Panc1 (cell line): ENCODE results near the gene SH3TC1. TPM values are rescaled to one million over a fixed set of nuclear protein-coding genes. Genes with fewer than 3 reads are reported as not detected.

Source experiments
- ATAC-seq: fragments of 200-7000 bp; cut with Tn5 transposase; 2 replicates; pipeline ENCODE4 v1.9.1; 2020; ENCODE audit warnings: mild to moderate bottlenecking, moderate library complexity
- BruUV-seq: library from RNA; stranded (reverse); fragments of 400-500 nt; replicated peaks from 2 replicates; lab custom pipeline; 2021; lab: Mats Ljungman, UMichigan
- CTCF ChIA-PET: fragments of 300-600 bp; sonication (Branson Sonifier 250); formaldehyde crosslinking; loops from one replicate; lab custom pipeline; 2022; ENCODE audit warnings: antibody characterized with exemption; lab: Charles Lee
- POLR2A ChIA-PET: fragments of 300-600 bp; sonication (Branson Sonifier 250); formaldehyde crosslinking; loops from one replicate; lab custom pipeline; 2022; ENCODE audit warnings: antibody characterized with exemption; lab: Charles Lee
- DNase-seq: peaks from one replicate; pipeline ENCODE4 v3.0.0-alpha.2; 2010; ENCODE audit warnings: low read depth, low spot score
- H3K27ac ChIP-seq: 2 replicates; pipeline ENCODE4 v1.5.1; 2011; ENCODE audit warnings: mild to moderate bottlenecking, low read length, inconsistent platforms
- H3K27me3 ChIP-seq: fragments of 200-500 bp; sonication (Bioruptor generic); 2 replicates; pipeline ENCODE4 v1.6.0; 2014; ENCODE audit warnings: low read length, inconsistent platforms; ENCODE audit not compliant: control insufficient read depth, insufficient read depth
- H3K36me3 ChIP-seq: fragments of 200-500 bp; sonication (Bioruptor generic); 2 replicates; pipeline ENCODE4 v1.5.1; 2014; ENCODE audit warnings: inconsistent platforms, mild to moderate bottlenecking, low read length, moderate library complexity; ENCODE audit not compliant: control insufficient read depth, insufficient read depth
- H3K4me1 ChIP-seq: 2 replicates; pipeline ENCODE4 v1.5.1; 2011; ENCODE audit warnings: inconsistent platforms, mild to moderate bottlenecking, low read length, moderate library complexity; ENCODE audit not compliant: control insufficient read depth, insufficient read depth
- H3K4me3 ChIP-seq, 2 experiments: 2 replicates each; pipeline ENCODE4 v1.5.1; 2011 to 2012; ENCODE audit warnings: low read depth in 2 of 2, low read length in 2 of 2, mild to moderate bottlenecking in 2 of 2, inconsistent platforms in 1 of 2, moderate library complexity in 1 of 2
- H3K9me3 ChIP-seq: fragments of 200-500 bp; sonication (Bioruptor generic); 2 replicates; pipeline ENCODE4 v1.5.1; 2014; ENCODE audit warnings: low read depth, mild to moderate bottlenecking, inconsistent platforms, low read length, moderate library complexity; ENCODE audit not compliant: control insufficient read depth, insufficient read depth
- POLR2AphosphoS5 ChIP-seq: IDR thresholded peaks from 2 replicates; pipeline ENCODE4 v1.6.1; 2012; ENCODE audit warnings: mild to moderate bottlenecking, low read depth, low read length, moderate library complexity
- REST ChIP-seq, 2 experiments: IDR thresholded peaks; 2 replicates each; pipeline ENCODE4 v1.6.1; 2011 to 2012; ENCODE audit warnings: low read depth in 2 of 2, control low read depth in 1 of 2, low read length in 1 of 2, mild to moderate bottlenecking in 1 of 2, moderate library complexity in 1 of 2; ENCODE audit not compliant: insufficient read depth in 1 of 2
- SIN3A ChIP-seq: IDR thresholded peaks from 2 replicates; pipeline ENCODE4 v1.6.1; 2012; ENCODE audit warnings: low read depth, mild to moderate bottlenecking, low read length, moderate library complexity, borderline replicate concordance; ENCODE audit not compliant: insufficient read depth
- TCF7L2 ChIP-seq: IDR thresholded peaks from 2 replicates; pipeline ENCODE4 v1.6.1; 2011; ENCODE audit warnings: mild to moderate bottlenecking, low read depth, low read length, inconsistent platforms
- in situ Hi-C: cut with HindIII; loops from 2 replicates; pipeline ENCODE4 v1.10.0; 2016; ENCODE audit warnings: low sequenced_read_pairs, low pct_unique_long_range_greater_than_20kb
- intact Hi-C: fragments of 100-400 bp; cut with micrococcal nuclease; formaldehyde crosslinking; loops from one replicate; pipeline ENCODE4 v1.10.0; 2022; ENCODE audit not compliant: unreplicated experiment
- total RNA-seq: library from RNA; stranded (reverse); gene quantifications from one replicate; pipeline ENCODE4 v1.2.1, GENCODE V29; 2021; ENCODE audit not compliant: unreplicated experiment
- TF ChIP-seq, protein P1 (sequence below): fragments of 450-650 bp; IDR thresholded peaks from 2 replicates; pipeline ENCODE4 v1.5.1; 2017; ENCODE audit warnings: mild to moderate bottlenecking

SH3TC1 gene
- total RNA-seq, 1 experiment from 2014 or later, result 4.5 TPM

DNA sequence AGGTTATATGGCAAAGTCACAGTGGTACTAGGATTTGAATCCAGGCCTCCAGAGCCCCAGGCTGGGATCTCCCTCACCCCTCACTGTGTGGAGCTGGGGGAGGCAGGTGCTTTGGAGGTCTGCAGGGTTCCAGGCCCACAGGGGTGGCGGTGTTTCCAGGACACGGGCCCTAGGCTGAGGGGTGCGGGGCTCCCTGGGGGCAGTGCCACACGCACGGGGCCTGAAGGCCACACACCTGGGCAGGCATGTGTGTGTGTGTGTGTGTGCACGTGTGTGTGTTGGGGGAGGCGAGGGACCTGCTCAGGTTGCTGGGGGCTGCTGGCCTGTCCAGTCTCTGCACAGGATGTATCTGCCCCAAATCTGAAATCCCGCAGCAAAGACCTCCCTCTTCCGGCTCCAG is 18.8 kb downstream of the SH3TC1 start:
- TF ChIP-seq, protein P1, sequence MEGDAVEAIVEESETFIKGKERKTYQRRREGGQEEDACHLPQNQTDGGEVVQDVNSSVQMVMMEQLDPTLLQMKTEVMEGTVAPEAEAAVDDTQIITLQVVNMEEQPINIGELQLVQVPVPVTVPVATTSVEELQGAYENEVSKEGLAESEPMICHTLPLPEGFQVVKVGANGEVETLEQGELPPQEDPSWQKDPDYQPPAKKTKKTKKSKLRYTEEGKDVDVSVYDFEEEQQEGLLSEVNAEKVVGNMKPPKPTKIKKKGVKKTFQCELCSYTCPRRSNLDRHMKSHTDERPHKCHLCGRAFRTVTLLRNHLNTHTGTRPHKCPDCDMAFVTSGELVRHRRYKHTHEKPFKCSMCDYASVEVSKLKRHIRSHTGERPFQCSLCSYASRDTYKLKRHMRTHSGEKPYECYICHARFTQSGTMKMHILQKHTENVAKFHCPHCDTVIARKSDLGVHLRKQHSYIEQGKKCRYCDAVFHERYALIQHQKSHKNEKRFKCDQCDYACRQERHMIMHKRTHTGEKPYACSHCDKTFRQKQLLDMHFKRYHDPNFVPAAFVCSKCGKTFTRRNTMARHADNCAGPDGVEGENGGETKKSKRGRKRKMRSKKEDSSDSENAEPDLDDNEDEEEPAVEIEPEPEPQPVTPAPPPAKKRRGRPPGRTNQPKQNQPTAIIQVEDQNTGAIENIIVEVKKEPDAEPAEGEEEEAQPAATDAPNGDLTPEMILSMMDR, result no peak
- TF ChIP-seq SIN3A (no peak), TCF7L2 (no peak), REST (IDR thresholded peaks at IDR 0.05; ENCODE audit: insufficient read depth in 1 of 2, low read depth in 2 of 2, low read length in 1 of 2) (no peak), POLR2AphosphoS5 (no peak)
- ChIA-PET CTCF (interaction anchor here (0.8 kb wide), 1 partner anchor 41 kb away, joined by 3 read pairs; no protein-coding TSS in a partner anchor), POLR2A (no interaction called here)
- no peak for ATAC-seq
- BruUV-seq, result no TSS peak
- Histone ChIP-seq H3K4me1 (no peaks in the 10 kb centered on the region), H3K27me3 (no peaks in the 10 kb centered on the region), H3K4me3 (no peak overlapping the region), H3K27ac (no peak overlapping the region), H3K9me3 (no peaks in the 10 kb centered on the region), H3K36me3 (no peaks in the 10 kb centered on the region)
- DNase-seq, result no peak
- intact Hi-C loops (no loop called here), in situ Hi-C loops (no loop called here)

DNA sequence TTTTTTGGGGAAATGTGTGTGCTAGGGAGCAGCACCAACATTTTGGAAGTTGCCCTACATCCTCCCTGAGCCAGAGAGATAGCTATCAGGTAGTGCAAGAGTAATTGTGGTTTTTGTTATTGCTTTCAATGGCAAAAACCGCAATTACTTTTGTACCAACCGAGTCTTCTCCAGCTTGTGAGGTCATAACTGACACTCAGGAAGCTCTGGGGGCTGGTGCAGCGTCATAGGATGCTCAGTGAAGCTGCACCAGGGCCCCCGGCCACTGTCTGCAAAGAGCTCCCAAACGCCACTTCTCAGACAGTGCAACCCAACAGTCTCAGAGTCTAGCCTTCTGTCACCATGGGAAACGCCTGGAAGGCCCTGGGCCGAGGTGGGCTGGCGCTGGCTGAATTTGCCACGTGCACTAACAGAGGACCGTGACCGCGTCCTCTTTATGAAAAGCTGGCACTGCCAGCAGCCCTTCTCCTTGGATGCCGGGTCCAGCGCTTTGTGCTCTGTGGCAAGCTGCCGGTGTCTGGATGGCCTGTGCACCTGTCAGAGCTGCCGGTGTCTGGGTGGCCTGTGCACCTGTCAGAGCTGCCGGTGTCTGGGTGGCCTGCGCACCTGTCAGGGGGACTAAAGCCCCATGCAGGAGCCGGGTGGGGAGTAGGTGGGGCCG is 19.4 kb downstream of the SH3TC1 start:
- no TSS peak for BruUV-seq
- no peak overlapping the region for H3K27ac ChIP-seq
- H3K4me1 ChIP-seq, result no peaks in the 10 kb centered on the region
- POLR2A ChIA-PET, result no interaction called here
- ATAC-seq, result no peak
- no peak for DNase-seq
- no peaks in the 10 kb centered on the region for H3K27me3 ChIP-seq
- no peaks in the 10 kb centered on the region for H3K9me3 ChIP-seq
- H3K4me3 ChIP-seq, result no peak overlapping the region
- H3K36me3 ChIP-seq, result no peaks in the 10 kb centered on the region
- TF ChIP-seq POLR2AphosphoS5 (no peak), SIN3A (no peak), TCF7L2 (no peak), REST (IDR thresholded peaks at IDR 0.05; ENCODE audit: insufficient read depth in 1 of 2, low read depth in 2 of 2, low read length in 1 of 2) (no peak)
- TF ChIP-seq, protein P1, result no peak
- CTCF ChIA-PET, result no interaction called here
- in situ Hi-C loops, result no loop called here
- intact Hi-C loops, result no loop called here
